Smooth muscle cell (in vitro differentiated cells): Measurements from ENCODE around the gene MFSD6. TPM values are rescaled to one million over a fixed set of nuclear protein-coding genes. Genes with fewer than 3 reads are reported as not detected.

Experiments
- DNase-seq: peaks from one replicate; lab custom pipeline; 2025; ENCODE audit not compliant: unreplicated experiment; lab: John Stamatoyannopoulos, UW
- H2AFZ ChIP-seq: fragments of 200-600 bp; sonication (generic); 2 replicates; pipeline ENCODE4 v1.6.0; 2016; ENCODE audit warnings: antibody characterized with exemption, low read depth, mild to moderate bottlenecking
- H3F3A ChIP-seq: fragments of 200-600 bp; sonication (generic); 2 replicates; pipeline ENCODE4 v1.6.0; 2017; ENCODE audit warnings: antibody characterized with exemption, low read depth
- H3K27ac ChIP-seq: fragments of 200-600 bp; sonication (generic); 2 replicates; pipeline ENCODE4 v1.5.1; 2016; ENCODE audit warnings: low read depth, mild to moderate bottlenecking
- H3K27me3 ChIP-seq: fragments of 200-600 bp; sonication (generic); 2 replicates; pipeline ENCODE4 v1.6.1; 2016; ENCODE audit warnings: low read depth, mild to moderate bottlenecking
- H3K36me3 ChIP-seq: fragments of 200-600 bp; sonication (generic); 2 replicates; pipeline ENCODE4 v1.5.1; 2016; ENCODE audit warnings: low read depth
- H3K4me1 ChIP-seq: fragments of 200-600 bp; sonication (generic); 2 replicates; pipeline ENCODE4 v1.5.1; 2016; ENCODE audit warnings: low read depth
- H3K4me2 ChIP-seq: fragments of 200-600 bp; sonication (generic); 2 replicates; pipeline ENCODE4 v1.6.0; 2016; ENCODE audit warnings: mild to moderate bottlenecking
- H3K4me3 ChIP-seq: fragments of 200-600 bp; sonication (generic); 2 replicates; pipeline ENCODE4 v1.5.1; 2016; ENCODE audit warnings: mild to moderate bottlenecking
- H3K79me2 ChIP-seq: fragments of 200-600 bp; sonication (generic); 2 replicates; pipeline ENCODE4 v1.6.0; 2016; ENCODE audit warnings: low read depth, mild to moderate bottlenecking
- H3K9ac ChIP-seq: fragments of 200-600 bp; sonication (generic); 2 replicates; pipeline ENCODE4 v1.6.0; 2016; ENCODE audit warnings: low read depth
- H3K9me3 ChIP-seq: fragments of 200-600 bp; sonication (generic); replicated peaks from 2 replicates; pipeline ENCODE4 v1.5.1; 2016; ENCODE audit warnings: low read depth
- H4K20me1 ChIP-seq: fragments of 200-600 bp; sonication (generic); 2 replicates; pipeline ENCODE4 v1.6.0; 2016; ENCODE audit warnings: low read depth
- WGBS: methylation state at CpG from one replicate; pipeline ENCODE4 v1.1.7; 2016; ENCODE audit warnings: low lambda C conversion rate; 5-methylcytosine and 5-hydroxymethylcytosine counted together
- polyA plus RNA-seq: library from polyadenylated mRNA; unstranded; fragments of >200 nt; fragmentation: Nextera tagmentation; extraction: Ambion mirVana; gene quantifications from 2 replicates; pipeline ENCODE4 v1.2.1, GENCODE V29; 2016
- total RNA-seq: library from RNA; depleted of rRNA; stranded (reverse); fragments of >200 nt; gene quantifications from 2 replicates; pipeline ENCODE4 v1.2.3, GENCODE V29; 2014
- TF ChIP-seq, protein P1 (sequence below): fragments of 200-600 bp; sonication (generic); IDR thresholded peaks from 2 replicates; pipeline ENCODE4 v1.5.1; 2017; ENCODE audit warnings: borderline replicate concordance, mild to moderate bottlenecking, antibody characterized with exemption; ENCODE audit not compliant: insufficient read depth, poor library complexity, severe bottlenecking

MFSD6 gene
- total and polyA plus RNA-seq, 2 experiments from 2014 or later: 1.2 to 3.6 TPM

DNA sequence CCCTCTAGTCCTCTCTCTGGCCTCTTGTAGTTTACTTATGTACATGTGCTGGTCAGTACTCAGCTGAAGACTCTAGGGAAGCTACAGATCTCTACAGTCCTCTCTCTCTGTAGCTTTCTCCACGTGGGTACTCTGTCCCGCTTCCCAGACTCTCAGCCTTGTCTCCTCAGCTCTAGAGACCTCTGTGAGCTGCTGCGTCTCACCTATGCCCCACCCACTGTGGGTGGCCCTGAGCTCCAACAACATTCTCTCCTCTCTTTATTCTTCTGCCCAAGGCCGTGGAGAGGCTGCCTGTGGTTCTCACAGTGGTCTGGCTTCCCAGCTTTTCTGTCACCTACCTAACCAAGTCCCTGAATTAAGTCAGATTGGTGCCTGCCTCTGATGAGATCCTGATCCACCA lies 33.4 kb downstream of the MFSD6 start:
- Histone ChIP-seq H3K36me3 (no peaks in the 10 kb centered on the region), H3K4me1 (no peaks in the 10 kb centered on the region), H3K27me3 (no peaks in the 10 kb centered on the region), H3K27ac (no peak overlapping the region), H3F3A (no peaks in the 10 kb centered on the region), H3K4me2 (no peak overlapping the region), H3K79me2 (no peaks in the 10 kb centered on the region), H3K9me3 (no peaks in the 10 kb centered on the region), H3K4me3 (no peak overlapping the region), H2AFZ (no peak overlapping the region), H3K9ac (no peak overlapping the region), H4K20me1 (no peaks in the 10 kb centered on the region)
- DNase-seq: no peak
- 63% methylated on average over 4 of the region's 4 CpGs for WGBS
- TF ChIP-seq, protein P1, sequence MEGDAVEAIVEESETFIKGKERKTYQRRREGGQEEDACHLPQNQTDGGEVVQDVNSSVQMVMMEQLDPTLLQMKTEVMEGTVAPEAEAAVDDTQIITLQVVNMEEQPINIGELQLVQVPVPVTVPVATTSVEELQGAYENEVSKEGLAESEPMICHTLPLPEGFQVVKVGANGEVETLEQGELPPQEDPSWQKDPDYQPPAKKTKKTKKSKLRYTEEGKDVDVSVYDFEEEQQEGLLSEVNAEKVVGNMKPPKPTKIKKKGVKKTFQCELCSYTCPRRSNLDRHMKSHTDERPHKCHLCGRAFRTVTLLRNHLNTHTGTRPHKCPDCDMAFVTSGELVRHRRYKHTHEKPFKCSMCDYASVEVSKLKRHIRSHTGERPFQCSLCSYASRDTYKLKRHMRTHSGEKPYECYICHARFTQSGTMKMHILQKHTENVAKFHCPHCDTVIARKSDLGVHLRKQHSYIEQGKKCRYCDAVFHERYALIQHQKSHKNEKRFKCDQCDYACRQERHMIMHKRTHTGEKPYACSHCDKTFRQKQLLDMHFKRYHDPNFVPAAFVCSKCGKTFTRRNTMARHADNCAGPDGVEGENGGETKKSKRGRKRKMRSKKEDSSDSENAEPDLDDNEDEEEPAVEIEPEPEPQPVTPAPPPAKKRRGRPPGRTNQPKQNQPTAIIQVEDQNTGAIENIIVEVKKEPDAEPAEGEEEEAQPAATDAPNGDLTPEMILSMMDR: no peak

DNA sequence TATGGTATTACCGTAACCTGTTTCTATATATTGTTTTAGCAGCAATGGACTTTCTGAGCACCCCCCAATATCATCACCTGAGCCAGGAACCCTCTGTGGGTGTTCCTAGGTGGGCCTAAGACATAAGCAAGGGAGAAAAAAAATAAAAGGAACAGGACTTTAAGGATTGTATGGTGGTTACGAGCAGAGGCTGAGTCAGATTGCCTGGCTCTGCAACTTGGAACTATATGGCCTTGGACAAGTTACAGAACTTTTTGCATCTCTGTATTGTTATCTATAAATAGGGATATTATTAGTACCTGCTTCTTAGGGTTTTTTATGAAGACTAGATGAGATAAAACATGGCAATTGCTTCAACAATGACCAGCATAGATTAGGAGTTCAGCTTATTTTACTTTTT lies 34.9 kb downstream of the MFSD6 start:
- no peak overlapping the region for H3K27ac ChIP-seq
- no peak overlapping the region for H2AFZ ChIP-seq
- H3K27me3 ChIP-seq: no peaks in the 10 kb centered on the region
- no peaks in the 10 kb centered on the region for H3K4me1 ChIP-seq
- H3K79me2 ChIP-seq: no peaks in the 10 kb centered on the region
- TF ChIP-seq, protein P1: no peak
- H3K9me3 ChIP-seq: no peaks in the 10 kb centered on the region
- no peak for DNase-seq
- no peaks in the 10 kb centered on the region for H4K20me1 ChIP-seq
- H3K9ac ChIP-seq: no peak overlapping the region
- H3K36me3 ChIP-seq: no peaks in the 10 kb centered on the region
- H3F3A ChIP-seq: no peaks in the 10 kb centered on the region
- WGBS: 93% methylated on average over 2 of the region's 2 CpGs
- H3K4me2 ChIP-seq: no peak overlapping the region
- no peak overlapping the region for H3K4me3 ChIP-seq

- no peak overlapping the region for H3K4me2 ChIP-seq
- no peaks in the 10 kb centered on the region for H3K36me3 ChIP-seq
- DNase-seq: no peak
- no peaks in the 10 kb centered on the region for H4K20me1 ChIP-seq
- H3F3A ChIP-seq: no peaks in the 10 kb centered on the region
- no peak overlapping the region for H3K27ac ChIP-seq
- TF ChIP-seq, protein P1: no peak
- H2AFZ ChIP-seq: no peak overlapping the region
- no peaks in the 10 kb centered on the region for H3K27me3 ChIP-seq
- no peak overlapping the region for H3K9ac ChIP-seq
- 93% methylated on average over 3 of the region's 3 CpGs for WGBS
- H3K79me2 ChIP-seq: no peaks in the 10 kb centered on the region
- H3K4me3 ChIP-seq: no peak overlapping the region
- H3K4me1 ChIP-seq: no peaks in the 10 kb centered on the region
- no peaks in the 10 kb centered on the region for H3K9me3 ChIP-seq
These were observed 35.8 kb downstream of the MFSD6 start for GRCh38 chr2:190443778-190444481.

DNA sequence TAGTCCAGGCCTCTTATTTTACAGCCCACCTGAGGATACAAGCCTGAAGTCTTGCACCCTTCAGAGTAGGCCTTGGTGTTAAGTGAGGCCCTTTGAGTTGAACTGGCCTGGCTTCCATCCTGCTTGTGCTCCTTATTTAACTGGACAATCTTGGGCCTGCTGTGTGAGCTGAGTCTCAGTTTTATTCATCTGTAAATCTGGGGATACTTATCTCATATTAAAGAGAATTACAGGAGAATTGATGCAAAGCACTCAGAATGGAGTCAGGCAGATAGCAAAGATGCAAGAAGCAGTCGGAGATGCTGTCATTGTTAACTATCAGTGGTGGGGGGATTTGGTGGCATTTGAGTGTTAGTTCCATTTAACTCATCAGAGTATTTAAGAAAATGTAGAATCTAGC lies 36.8 kb downstream of the MFSD6 start:
- H3K4me1 ChIP-seq: no peaks in the 10 kb centered on the region
- no peaks in the 10 kb centered on the region for H3K79me2 ChIP-seq
- no peak overlapping the region for H3K27ac ChIP-seq
- H3K9ac ChIP-seq: no peak overlapping the region
- no peaks in the 10 kb centered on the region for H3F3A ChIP-seq
- no peaks in the 10 kb centered on the region for H3K9me3 ChIP-seq
- DNase-seq: no peak
- H4K20me1 ChIP-seq: no peaks in the 10 kb centered on the region
- H3K36me3 ChIP-seq: no peaks in the 10 kb centered on the region
- 80% methylated on average over 1 of the region's 1 CpG for WGBS
- H3K4me2 ChIP-seq: no peak overlapping the region
- TF ChIP-seq, protein P1: no peak
- H2AFZ ChIP-seq: no peak overlapping the region
- H3K27me3 ChIP-seq: no peaks in the 10 kb centered on the region
- no peak overlapping the region for H3K4me3 ChIP-seq
